Tongue (tissue), 2 donors: ENCODE measurements around the gene ADRB2. TPM values are rescaled to one million over a fixed set of nuclear protein-coding genes. Genes with fewer than 3 reads are reported as not detected.

ENCODE experiments used
- DNase-seq: peaks from one replicate; pipeline ENCODE4 v3.0.0-alpha.2; 2015
- total RNA-seq: library from RNA; depleted of rRNA; stranded (reverse); fragments of >200 nt; gene quantifications from one replicate; pipeline ENCODE4 v1.2.3, GENCODE V29; 2014

The ADRB2 gene
- total RNA-seq, 1 donor from 2014 or later = 20.9 TPM

- DNase-seq = peak; percentile 55
Observed at GRCh38 chr5:148805326-148806290, 20.8 kb upstream of the ADRB2 start.

GRCh38 chr5:148806520-148806931 lies 19.9 kb upstream of the ADRB2 start:
- no peak for DNase-seq

GRCh38 chr5:148807851-148808250 lies 18.6 kb upstream of the ADRB2 start:
- no peak for DNase-seq

- peak; percentile 30 for DNase-seq
Observed at GRCh38 chr5:148808864-148809642, 17.4 kb upstream of the ADRB2 start.

- DNase-seq = no peak
Observed at GRCh38 chr5:148809781-148810524, 16.5 kb upstream of the ADRB2 start.

- DNase-seq = no peak
Observed at GRCh38 chr5:148810823-148811222, 15.6 kb upstream of the ADRB2 start.

- DNase-seq = no peak
Observed at GRCh38 chr5:148811756-148812155, 14.7 kb upstream of the ADRB2 start.

- no peak for DNase-seq
Observed at GRCh38 chr5:148815086-148815485, 11.3 kb upstream of the ADRB2 start.

GRCh38 chr5:148815578-148815977 lies 10.8 kb upstream of the ADRB2 start:
- no peak for DNase-seq

GRCh38 chr5:148816357-148816756 lies 10.1 kb upstream of the ADRB2 start:
- DNase-seq = no peak

GRCh38 chr5:148816782-148817181 lies 9.6 kb upstream of the ADRB2 start:
- DNase-seq = no peak

- no peak for DNase-seq
Observed at GRCh38 chr5:148817606-148818005, 8.8 kb upstream of the ADRB2 start.

- DNase-seq = peak; percentile 46
Observed at GRCh38 chr5:148820461-148821395, 5.7 kb upstream of the ADRB2 start.

GRCh38 chr5:148823871-148824270 lies 2.5 kb upstream of the ADRB2 start:
- DNase-seq = no peak

- DNase-seq = peak; percentile 72
Observed at GRCh38 chr5:148825716-148826052, 727 bp upstream of the ADRB2 start.

- DNase-seq = no peak
Observed at GRCh38 chr5:148826739-148827070, 294 bp downstream of the ADRB2 start.

GRCh38 chr5:148827723-148828122 lies 1.3 kb downstream of the ADRB2 start:
- no peak for DNase-seq

GRCh38 chr5:148828511-148829247 lies 2.3 kb downstream of the ADRB2 start:
- no peak for DNase-seq

GRCh38 chr5:148829248-148829594 lies 2.8 kb downstream of the ADRB2 start:
- no peak for DNase-seq

- no peak for DNase-seq
Observed at GRCh38 chr5:148829734-148830133, 3.3 kb downstream of the ADRB2 start.

- DNase-seq = no peak
Observed at GRCh38 chr5:148830211-148830610, 3.8 kb downstream of the ADRB2 start.
